ENCODE measurements around the gene CAD.

CAD gene

GRCh38 chr2:27223416-27223815 is 6.2 kb downstream of the CAD start:
- no peak for DNase-seq

DNA sequence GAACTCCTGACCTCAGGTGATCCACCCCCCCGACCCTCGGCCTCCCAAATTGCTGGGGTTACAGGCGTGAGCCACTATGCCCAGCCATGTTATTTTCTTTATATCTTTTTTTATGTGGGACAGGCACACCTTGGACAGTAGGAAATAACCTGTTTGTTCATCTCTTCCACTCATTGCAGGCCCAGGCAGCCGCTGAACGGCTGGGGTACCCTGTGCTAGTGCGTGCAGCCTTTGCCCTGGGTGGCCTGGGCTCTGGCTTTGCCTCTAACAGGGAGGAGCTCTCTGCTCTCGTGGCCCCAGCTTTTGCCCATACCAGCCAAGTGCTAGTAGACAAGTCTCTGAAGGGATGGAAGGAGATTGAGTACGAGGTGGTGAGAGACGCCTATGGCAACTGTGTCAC is 8.4 kb downstream of the CAD start:
- DNase-seq, result no peak

- DNase-seq, result no peak
Measured at GRCh38 chr2:27227501-27227900, 10.3 kb downstream of the CAD start.

- no peak for DNase-seq
Measured at GRCh38 chr2:27231921-27232320, 14.8 kb downstream of the CAD start.

DNA sequence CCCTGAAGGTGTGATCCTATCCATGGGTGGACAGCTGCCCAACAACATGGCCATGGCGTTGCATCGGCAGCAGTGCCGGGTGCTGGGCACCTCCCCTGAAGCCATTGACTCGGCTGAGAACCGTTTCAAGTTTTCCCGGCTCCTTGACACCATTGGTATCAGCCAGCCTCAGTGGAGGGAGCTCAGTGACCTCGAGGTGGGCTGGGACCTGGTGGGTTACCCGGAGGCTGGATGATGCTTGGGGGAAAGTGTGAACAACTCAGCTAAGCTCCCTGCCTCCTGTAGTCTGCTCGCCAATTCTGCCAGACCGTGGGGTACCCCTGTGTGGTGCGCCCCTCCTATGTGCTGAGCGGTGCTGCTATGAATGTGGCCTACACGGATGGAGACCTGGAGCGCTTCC is 16.2 kb downstream of the CAD start:
- DNase-seq, result no peak

DNA sequence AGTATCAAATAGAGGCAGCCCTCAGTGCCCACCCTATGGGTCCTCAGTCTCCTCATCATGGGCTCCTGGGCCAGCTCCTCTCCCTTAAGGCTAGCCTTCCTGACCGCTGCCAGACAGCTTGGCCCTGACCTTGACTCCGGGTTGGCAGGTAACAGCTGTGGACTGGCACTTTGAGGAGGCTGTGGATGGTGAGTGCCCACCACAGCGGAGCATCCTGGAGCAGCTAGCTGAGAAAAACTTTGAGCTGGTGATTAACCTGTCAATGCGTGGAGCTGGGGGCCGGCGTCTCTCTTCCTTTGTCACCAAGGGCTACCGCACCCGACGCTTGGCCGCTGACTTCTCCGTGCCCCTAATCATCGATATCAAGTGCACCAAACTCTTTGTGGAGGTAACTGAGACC is 19.0 kb downstream of the CAD start:
- DNase-seq, result no peak

DNA sequence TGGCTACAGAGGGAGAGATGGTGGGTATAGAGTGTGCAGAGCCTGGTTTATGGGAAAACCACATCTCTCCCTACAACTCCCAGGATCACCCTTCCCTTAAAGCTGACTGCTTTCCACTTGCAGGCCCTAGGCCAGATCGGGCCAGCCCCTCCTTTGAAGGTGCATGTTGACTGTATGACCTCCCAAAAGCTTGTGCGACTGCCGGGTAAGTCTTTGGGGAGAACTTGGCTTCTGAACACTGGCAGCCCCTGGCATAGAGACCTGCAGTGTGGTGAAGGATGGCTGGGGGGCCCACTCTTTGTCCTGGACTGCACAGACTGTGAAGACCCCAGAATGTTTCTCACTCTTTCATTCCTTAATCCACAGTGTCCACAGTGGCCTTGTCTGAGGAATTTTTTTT is 19.5 kb downstream of the CAD start:
- DNase-seq, result no peak

GRCh38 chr2:27237341-27237945 is 20.3 kb downstream of the CAD start:
- DNase-seq, result no peak

DNA sequence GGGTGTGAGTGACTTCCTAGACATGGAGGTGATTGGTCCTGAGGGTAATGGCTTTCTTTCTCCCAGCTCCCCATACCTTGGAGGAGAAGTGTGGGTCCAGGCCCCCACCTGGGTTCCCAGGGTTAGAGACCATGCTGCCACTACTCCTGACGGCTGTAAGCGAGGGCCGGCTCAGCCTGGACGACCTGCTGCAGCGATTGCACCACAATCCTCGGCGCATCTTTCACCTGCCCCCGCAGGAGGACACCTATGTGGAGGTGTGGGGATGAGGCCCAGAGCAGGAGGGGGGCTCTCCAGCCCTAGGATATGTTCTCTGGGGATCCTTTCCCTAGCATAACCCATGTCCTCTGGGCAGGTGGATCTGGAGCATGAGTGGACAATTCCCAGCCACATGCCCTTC is 21.8 kb downstream of the CAD start:
- DNase-seq, result no peak

DNA sequence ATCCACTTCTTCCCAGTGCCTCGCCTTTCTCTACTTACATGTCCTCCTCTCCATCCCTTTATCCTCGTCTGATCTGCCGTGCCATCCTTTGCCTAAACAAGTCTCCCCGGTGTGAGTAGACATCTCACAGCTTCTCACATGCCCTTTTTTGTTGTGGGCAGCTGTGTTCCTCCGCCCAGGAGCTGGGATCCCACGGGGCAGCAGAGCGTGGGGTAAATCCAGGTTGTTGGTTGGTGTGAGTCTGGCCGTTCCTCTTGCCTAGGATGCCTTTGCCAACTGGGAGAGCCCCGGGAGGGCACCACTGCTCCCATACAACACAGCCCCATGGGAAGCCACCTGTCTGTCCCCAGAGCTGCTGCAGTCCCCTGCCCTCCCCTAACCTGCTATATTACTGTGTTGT is 23.2 kb downstream of the CAD start:
- DNase-seq, result no peak

GRCh38 chr2:27241761-27242613 is 24.8 kb downstream of the CAD start:
- no peak for DNase-seq

- DNase-seq, result no peak
Measured at GRCh38 chr2:27242614-27242951, 25.4 kb downstream of the CAD start.

GRCh38 chr2:27243391-27244130 is 26.4 kb downstream of the CAD start:
- DNase-seq, result no peak

DNA sequence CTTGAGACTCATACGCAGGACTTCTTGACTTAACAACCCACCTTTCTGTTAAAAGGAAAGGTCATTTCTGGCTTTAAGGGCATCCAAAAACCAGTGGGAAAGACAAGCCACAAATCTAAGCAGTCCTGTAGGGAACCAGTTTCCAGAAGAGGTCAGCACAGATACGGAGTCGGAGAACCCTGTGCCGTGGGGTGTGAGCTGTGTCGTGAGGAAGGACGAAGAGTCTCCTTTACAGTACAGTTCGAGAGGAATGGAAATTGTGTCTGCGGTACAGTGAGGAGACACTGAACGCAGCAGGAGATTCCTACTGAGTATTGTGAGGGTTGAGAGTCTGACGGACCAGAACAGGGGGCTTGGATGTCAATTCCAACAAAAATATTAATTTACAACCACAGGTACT is 27.9 kb downstream of the CAD start:
- DNase-seq, result no peak

- DNase-seq, result no peak
Measured at GRCh38 chr2:27245626-27246025, 28.5 kb downstream of the CAD start.

DNA sequence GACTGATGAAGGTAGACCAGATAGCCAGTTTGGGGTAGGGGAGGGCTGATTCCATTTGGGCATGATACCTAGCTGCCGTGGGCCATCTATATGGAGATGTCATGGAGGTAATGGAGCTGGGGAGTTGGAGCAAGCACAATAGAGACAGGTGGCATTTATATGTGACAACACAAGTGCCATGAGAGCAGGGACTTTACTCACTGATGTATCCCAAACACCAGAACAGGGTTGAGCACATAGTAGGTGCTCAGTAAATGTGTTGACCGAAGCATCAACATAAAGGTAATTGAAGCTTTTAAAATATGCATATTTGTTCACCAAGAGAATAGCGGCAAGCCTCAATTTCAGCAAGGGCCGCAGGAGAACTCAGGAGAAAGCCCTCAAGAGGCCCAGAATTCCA is 30.7 kb downstream of the CAD start:
- no peak for DNase-seq

DNA sequence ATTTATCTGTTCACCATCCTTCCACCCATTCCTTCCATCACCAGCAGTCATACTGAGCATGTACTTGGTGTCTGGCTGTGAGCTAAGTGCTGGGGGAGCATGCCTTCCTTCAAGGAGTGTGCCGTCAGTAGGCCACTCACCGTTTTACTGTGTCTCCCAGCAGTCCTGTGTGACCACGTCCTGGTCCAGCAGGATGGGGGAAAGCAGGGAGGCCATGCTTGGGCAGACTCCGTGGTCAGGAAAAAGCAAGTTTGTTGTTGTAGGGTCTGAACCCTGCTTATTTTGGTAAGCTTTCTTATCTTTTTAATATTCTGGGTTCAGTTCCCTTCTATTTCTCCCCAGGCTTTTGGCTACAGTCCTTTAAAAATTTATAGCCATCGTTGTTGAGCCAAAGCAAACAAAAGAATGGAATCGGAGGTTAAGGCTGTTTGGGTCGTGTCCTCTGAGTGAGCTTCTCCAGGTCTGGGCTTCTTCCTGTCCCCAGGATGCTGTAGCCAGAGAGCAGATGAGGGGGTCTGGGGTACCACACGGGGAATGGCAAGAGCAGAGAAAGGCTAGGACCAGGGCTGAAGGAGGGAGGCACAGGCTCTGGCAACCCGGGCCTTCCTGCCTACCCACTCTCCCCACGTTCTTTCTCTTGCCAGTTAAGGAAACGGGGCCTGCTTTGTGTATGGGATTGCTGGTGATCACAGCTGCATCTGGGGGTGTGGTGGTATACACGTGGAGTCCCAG is 32.2 kb downstream of the CAD start:
- no peak for DNase-seq

- peak in 19 of 56 donors; percentile 5 to 55 (median 13) for DNase-seq
Measured at GRCh38 chr2:27249891-27250651, 32.9 kb downstream of the CAD start.

DNA sequence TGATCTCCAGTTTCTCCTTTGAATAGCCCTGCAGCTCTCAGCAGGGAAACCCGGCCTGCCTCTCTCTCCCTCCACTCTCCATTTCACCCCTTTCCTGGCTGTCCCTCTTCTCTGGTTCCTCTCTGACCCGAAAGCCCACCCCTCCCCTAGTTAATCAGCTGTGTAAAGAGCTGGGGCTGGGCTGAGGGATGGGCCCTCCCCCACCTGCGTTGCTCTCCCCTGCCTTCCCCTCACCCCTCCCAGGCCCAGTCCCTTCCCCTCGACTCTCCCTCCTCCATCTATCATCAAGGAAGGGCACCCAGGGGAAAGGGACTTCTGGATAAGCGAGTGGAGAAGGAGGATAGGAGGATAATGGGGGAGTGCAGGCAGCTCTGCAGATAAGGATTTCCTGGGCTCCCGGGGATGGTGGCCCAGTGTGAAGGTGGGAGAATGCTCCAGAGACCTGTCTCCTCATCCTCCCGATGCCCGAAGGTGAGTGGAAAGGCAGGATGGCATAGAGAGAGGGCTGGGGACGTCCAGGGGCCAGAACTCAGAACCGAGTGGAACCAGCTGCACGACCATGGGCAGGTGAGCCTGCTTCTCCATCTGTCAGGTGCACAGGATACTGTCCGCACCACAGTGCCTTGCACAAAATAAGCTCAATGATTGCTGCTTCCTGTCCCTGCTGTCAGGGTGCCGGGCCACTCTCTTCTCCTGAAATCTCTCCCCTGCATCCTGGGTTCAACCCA is 33.6 kb downstream of the CAD start:
- no peak for DNase-seq

- DNase-seq, result no peak
Measured at GRCh38 chr2:27251766-27252165, 34.6 kb downstream of the CAD start.
